HT1080 (cell line): ENCODE data around the gene SLC5A6. TPM values are rescaled to one million over a fixed set of nuclear protein-coding genes. Genes with fewer than 3 reads are reported as not detected.

ENCODE experiments used
- total RNA-seq: library from RNA; depleted of rRNA; stranded (reverse); fragments of >200 nt; shearing (Covaris generic); gene quantifications from 2 replicates; pipeline ENCODE4 v1.2.3, GENCODE V29; 2014; rRNA removed

SLC5A6 gene
- total RNA-seq, 1 experiment from 2014 or later: 82.0 TPM

Other genes starting within 250 kb of the SLC5A6 start
- 2.8 and 5.4 TPM in 2 replicates for gene MAPRE3, start 241.6 kb downstream of the SLC5A6 start, total RNA-seq
- gene TMEM214, start 179.3 kb downstream of the SLC5A6 start, total RNA-seq: 34.1 and 46.9 TPM in 2 replicates
- 20.6 and 26.6 TPM in 2 replicates for gene AGBL5, start 160.6 kb downstream of the SLC5A6 start, total RNA-seq
- gene OST4, start 140.6 kb downstream of the SLC5A6 start, total RNA-seq: 249 and 313 TPM in 2 replicates
- gene EMILIN1, start 133.7 kb downstream of the SLC5A6 start, total RNA-seq: 0.45 and 1.1 TPM in 2 replicates
- gene KHK, start 125.5 kb downstream of the SLC5A6 start, total RNA-seq: 5.7 and 5.9 TPM in 2 replicates
- gene CGREF1, start 93.1 kb downstream of the SLC5A6 start, total RNA-seq: 0.13 and 0.26 TPM in 2 replicates
- not detected in 2 replicates for gene ABHD1, start 88.5 kb downstream of the SLC5A6 start, total RNA-seq
- gene PREB, start 77.6 kb downstream of the SLC5A6 start, total RNA-seq: 66.4 and 75.8 TPM in 2 replicates
- gene PRR30, start 72.9 kb downstream of the SLC5A6 start, total RNA-seq: not detected in 2 replicates
- not detected in 2 replicates for gene TCF23, start 63.3 kb downstream of the SLC5A6 start, total RNA-seq
- gene ATRAID, start 227 bp downstream of the SLC5A6 start, total RNA-seq: 124 and 132 TPM in 2 replicates
- 52.9 and 54.0 TPM in 2 replicates for gene CAD, start 5.1 kb upstream of the SLC5A6 start, total RNA-seq
- gene SLC30A3, start 50.8 kb upstream of the SLC5A6 start, total RNA-seq: 5.0 and 13.5 TPM in 2 replicates
- not detected in 2 replicates for gene DNAJC5G, start 63.2 kb upstream of the SLC5A6 start, total RNA-seq
- 0.13 and 1.2 TPM in 2 replicates for gene TRIM54, start 70.2 kb upstream of the SLC5A6 start, total RNA-seq
- 9.3 and 12.6 TPM in 2 replicates for gene UCN, start 96.2 kb upstream of the SLC5A6 start, total RNA-seq
- 80.7 and 81.5 TPM in 2 replicates for gene MPV17, start 110.8 kb upstream of the SLC5A6 start, total RNA-seq
- 52.9 and 72.5 TPM in 2 replicates for gene GTF3C2, start 144.5 kb upstream of the SLC5A6 start, total RNA-seq
- 29.8 and 42.1 TPM in 2 replicates for gene EIF2B4, start 158.1 kb upstream of the SLC5A6 start, total RNA-seq
- 122 and 140 TPM in 2 replicates for gene SNX17, start 158.3 kb upstream of the SLC5A6 start, total RNA-seq
- gene ZNF513, start 168.5 kb upstream of the SLC5A6 start, total RNA-seq: 2.4 and 3.1 TPM in 2 replicates
- gene PPM1G, start 197.3 kb upstream of the SLC5A6 start, total RNA-seq: 208 and 219 TPM in 2 replicates
- 55.7 and 64.2 TPM in 2 replicates for gene NRBP1, start 216.4 kb upstream of the SLC5A6 start, total RNA-seq
- gene KRTCAP3, start 230.1 kb upstream of the SLC5A6 start, total RNA-seq: 0.34 and 0.50 TPM in 2 replicates